Measurements from ENCODE around the gene SNPH.

The SNPH gene

DNA sequence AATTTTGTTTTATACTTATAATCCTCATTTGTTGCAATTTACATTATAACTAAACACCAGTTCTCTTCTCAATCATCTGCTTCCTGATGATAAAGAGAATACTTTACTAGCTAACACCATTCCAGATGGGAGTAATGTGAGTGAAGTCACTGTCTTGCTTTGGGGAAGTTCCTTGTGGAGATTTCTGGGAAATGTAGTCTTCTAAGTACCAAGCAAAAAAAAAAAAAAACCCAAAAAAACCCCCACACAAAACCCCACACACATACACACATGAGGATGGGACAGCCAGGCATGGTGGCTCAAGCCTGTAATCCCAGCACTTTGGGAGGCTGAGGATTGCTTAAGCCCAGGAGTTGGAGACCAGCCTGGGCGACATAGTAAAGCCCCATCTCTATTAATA is 2.2 kb upstream of the SNPH start:
- Histone ChIP-seq H3K36me3 (ENCODE audit: control insufficient read depth, low read length) (no peaks in the 10 kb centered on the region), H3K9me3 (ENCODE audit: control insufficient read depth, insufficient read depth, low read length) (no peaks in the 10 kb centered on the region; the same call in none of the 2 replicates), H3F3A (ENCODE audit: control insufficient read depth, insufficient read depth) (no peaks in the 10 kb centered on the region), H3K27me3 (ENCODE audit: control insufficient read depth, low read length) (peaks cover 55% of the 10 kb centered on the region), H3K9me2 (replicated peaks; ENCODE audit: control insufficient read depth, low read length) (no peaks in the 10 kb centered on the region), H4K20me1 (ENCODE audit: control insufficient read depth, insufficient read depth, low read depth, low read length) (no peaks in the 10 kb centered on the region), H3K4me2 (ENCODE audit: low read length) (no peak overlapping the region), H3K27ac (ENCODE audit: low read depth, low read length) (no peak overlapping the region), H3K4me1 (ENCODE audit: control insufficient read depth, low read length) (no peaks in the 10 kb centered on the region; the same call in 1 of the 2 replicates), H3K79me2 (ENCODE audit: control insufficient read depth, low read length) (no peaks in the 10 kb centered on the region), H3K4me3 (ENCODE audit: low read length) (no peak overlapping the region)
- TF ChIP-seq, protein P1, sequence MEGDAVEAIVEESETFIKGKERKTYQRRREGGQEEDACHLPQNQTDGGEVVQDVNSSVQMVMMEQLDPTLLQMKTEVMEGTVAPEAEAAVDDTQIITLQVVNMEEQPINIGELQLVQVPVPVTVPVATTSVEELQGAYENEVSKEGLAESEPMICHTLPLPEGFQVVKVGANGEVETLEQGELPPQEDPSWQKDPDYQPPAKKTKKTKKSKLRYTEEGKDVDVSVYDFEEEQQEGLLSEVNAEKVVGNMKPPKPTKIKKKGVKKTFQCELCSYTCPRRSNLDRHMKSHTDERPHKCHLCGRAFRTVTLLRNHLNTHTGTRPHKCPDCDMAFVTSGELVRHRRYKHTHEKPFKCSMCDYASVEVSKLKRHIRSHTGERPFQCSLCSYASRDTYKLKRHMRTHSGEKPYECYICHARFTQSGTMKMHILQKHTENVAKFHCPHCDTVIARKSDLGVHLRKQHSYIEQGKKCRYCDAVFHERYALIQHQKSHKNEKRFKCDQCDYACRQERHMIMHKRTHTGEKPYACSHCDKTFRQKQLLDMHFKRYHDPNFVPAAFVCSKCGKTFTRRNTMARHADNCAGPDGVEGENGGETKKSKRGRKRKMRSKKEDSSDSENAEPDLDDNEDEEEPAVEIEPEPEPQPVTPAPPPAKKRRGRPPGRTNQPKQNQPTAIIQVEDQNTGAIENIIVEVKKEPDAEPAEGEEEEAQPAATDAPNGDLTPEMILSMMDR (IDR thresholded peaks at IDR 0.05; ENCODE audit: low read depth, low read length, poor library complexity, severe bottlenecking): no peak
- no peak for TF ChIP-seq EZH2phosphoT487 (IDR thresholded peaks at IDR 0.05; ENCODE audit: borderline replicate concordance, low read length)

DNA sequence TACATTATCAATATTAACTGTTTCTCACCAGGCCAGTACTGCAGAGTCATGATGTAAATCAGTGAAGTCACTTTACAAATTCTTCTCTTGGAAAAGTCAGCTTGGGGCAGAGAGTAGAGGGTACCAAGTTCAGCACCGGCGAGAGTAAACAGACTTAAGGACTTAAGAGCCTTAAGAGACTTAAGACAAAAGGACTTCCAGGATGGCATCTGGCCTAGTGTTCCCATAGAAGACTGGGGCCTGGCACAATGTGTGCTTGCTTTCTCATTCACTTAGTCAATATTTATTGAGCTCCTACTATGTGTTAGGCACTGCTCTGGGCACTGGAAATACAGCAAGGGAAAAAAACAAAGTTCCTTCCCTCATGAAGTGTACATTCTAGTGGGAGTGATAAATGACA is 1.4 kb upstream of the SNPH start:
- H3K9me3 ChIP-seq (ENCODE audit: control insufficient read depth, insufficient read depth, low read length): no peaks in the 10 kb centered on the region; the same call in none of the 2 replicates
- TF ChIP-seq, protein P1 (IDR thresholded peaks at IDR 0.05; ENCODE audit: low read depth, low read length, poor library complexity, severe bottlenecking): no peak
- no peak for TF ChIP-seq EZH2phosphoT487 (IDR thresholded peaks at IDR 0.05; ENCODE audit: borderline replicate concordance, low read length)
- no peak overlapping the region for H3K4me2 ChIP-seq (ENCODE audit: low read length)
- H3K27ac ChIP-seq (ENCODE audit: low read depth, low read length): no peak overlapping the region
- no peaks in the 10 kb centered on the region; the same call in 1 of the 2 replicates for H3K4me1 ChIP-seq (ENCODE audit: control insufficient read depth, low read length)
- no peaks in the 10 kb centered on the region for H3F3A ChIP-seq (ENCODE audit: control insufficient read depth, insufficient read depth)
- no peaks in the 10 kb centered on the region for H4K20me1 ChIP-seq (ENCODE audit: control insufficient read depth, insufficient read depth, low read depth, low read length)
- no peaks in the 10 kb centered on the region for H3K79me2 ChIP-seq (ENCODE audit: control insufficient read depth, low read length)
- H3K36me3 ChIP-seq (ENCODE audit: control insufficient read depth, low read length): no peaks in the 10 kb centered on the region
- no peak overlapping the region for H3K4me3 ChIP-seq (ENCODE audit: low read length)
- H3K27me3 ChIP-seq (ENCODE audit: control insufficient read depth, low read length): peaks cover 57% of the 10 kb centered on the region
- no peaks in the 10 kb centered on the region for H3K9me2 ChIP-seq (replicated peaks; ENCODE audit: control insufficient read depth, low read length)

DNA sequence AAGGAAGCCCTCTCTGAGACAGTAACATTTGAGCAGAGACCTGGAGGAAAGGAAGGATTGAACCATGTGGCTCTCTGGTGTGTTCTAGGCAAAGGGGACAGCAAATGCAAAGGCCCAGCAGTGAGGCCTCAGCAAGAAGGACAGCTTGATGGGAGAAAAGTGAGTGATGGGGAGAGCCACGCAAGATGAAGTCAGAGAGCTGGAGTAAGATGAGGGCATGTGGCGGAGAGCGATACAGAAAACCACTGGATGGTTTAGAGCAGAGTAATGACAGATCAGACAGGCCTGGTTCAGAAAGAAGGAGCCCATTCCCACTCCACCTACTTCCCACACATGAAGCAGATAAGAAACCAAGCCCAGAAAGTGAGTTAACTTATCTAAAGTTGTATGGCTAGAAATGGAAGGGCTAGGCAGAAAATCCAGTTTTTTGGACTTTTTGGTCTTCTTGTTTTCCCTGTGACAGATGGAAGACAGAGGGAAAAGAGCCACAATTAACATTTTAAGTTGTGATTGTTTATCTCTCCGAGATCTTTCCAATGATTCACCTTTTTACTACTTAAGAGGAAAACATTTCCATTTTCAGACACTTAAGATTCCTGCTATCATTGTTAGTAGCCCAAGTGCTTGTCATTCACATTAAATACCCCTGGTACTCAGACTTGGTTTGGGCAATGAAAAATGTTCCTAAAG is 723 bp upstream of the SNPH start:
- Histone ChIP-seq H3K27ac (ENCODE audit: low read depth, low read length) (no peak overlapping the region), H3K9me3 (ENCODE audit: control insufficient read depth, insufficient read depth, low read length) (no peaks in the 10 kb centered on the region; the same call in none of the 2 replicates), H3K9me2 (replicated peaks; ENCODE audit: control insufficient read depth, low read length) (no peaks in the 10 kb centered on the region), H4K20me1 (ENCODE audit: control insufficient read depth, insufficient read depth, low read depth, low read length) (no peaks in the 10 kb centered on the region), H3K4me3 (ENCODE audit: low read length) (no peak overlapping the region), H3K4me2 (ENCODE audit: low read length) (no peak overlapping the region), H3K36me3 (ENCODE audit: control insufficient read depth, low read length) (no peaks in the 10 kb centered on the region), H3K79me2 (ENCODE audit: control insufficient read depth, low read length) (no peaks in the 10 kb centered on the region), H3K4me1 (ENCODE audit: control insufficient read depth, low read length) (no peaks in the 10 kb centered on the region; the same call in 1 of the 2 replicates), H3K27me3 (ENCODE audit: control insufficient read depth, low read length) (peaks cover 57% of the 10 kb centered on the region), H3F3A (ENCODE audit: control insufficient read depth, insufficient read depth) (no peaks in the 10 kb centered on the region)
- TF ChIP-seq, protein P1 (IDR thresholded peaks at IDR 0.05; ENCODE audit: low read depth, low read length, poor library complexity, severe bottlenecking): no peak
- TF ChIP-seq EZH2phosphoT487 (IDR thresholded peaks at IDR 0.05; ENCODE audit: borderline replicate concordance, low read length): no peak; the same call in 1 of the 2 replicates
